MM.1S (cell line): ENCODE measurements around the gene FILIP1.

Experiments used
- EZH2 ChIP-seq: fragments of 300-600 bp; sonication (generic); optimal IDR thresholded peaks from 2 replicates; pipeline ENCODE3; 2017; ENCODE audit warnings: low read depth, mild to moderate bottlenecking, antibody characterized with exemption, low read length, mixed read lengths
- TF ChIP-seq, protein P1 (sequence below): fragments of 300-600 bp; sonication (generic); IDR thresholded peaks from 2 replicates; pipeline ENCODE4 v1.5.1; 2016; ENCODE audit warnings: antibody characterized with exemption, low read length, mixed read lengths

DNA sequence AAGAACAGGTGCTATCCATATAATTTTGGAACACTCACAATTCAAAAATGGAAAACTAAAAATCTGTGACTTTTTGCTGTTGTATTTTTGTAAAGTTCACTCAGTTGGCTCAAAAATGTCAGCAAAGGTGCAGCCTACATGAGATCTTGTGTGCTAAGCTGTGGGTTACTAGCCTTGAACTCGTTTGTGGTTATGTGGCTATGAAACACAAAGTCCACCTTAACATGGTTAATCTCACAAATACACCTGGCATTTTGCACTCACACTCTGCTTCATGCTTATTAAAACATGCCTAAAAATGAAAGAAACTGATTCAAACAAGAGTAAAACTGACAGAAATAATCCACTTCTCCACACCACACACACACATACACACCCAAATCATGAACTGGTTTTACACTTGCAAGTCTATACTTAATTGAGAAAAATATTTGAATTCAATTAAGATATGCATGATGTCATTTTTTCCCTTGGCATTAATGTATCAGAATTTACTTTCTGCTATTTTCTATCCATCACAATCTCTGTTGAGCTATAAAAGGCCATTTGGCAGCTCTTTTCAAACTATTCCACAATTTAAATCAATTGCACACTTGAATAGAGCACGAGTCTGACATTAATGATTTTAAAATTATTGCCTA, 186.1 kb downstream of the FILIP1 start:
- TF ChIP-seq EZH2: no peak
- TF ChIP-seq, protein P1, sequence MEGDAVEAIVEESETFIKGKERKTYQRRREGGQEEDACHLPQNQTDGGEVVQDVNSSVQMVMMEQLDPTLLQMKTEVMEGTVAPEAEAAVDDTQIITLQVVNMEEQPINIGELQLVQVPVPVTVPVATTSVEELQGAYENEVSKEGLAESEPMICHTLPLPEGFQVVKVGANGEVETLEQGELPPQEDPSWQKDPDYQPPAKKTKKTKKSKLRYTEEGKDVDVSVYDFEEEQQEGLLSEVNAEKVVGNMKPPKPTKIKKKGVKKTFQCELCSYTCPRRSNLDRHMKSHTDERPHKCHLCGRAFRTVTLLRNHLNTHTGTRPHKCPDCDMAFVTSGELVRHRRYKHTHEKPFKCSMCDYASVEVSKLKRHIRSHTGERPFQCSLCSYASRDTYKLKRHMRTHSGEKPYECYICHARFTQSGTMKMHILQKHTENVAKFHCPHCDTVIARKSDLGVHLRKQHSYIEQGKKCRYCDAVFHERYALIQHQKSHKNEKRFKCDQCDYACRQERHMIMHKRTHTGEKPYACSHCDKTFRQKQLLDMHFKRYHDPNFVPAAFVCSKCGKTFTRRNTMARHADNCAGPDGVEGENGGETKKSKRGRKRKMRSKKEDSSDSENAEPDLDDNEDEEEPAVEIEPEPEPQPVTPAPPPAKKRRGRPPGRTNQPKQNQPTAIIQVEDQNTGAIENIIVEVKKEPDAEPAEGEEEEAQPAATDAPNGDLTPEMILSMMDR: no peak
